DOHH2 (cell line): ENCODE data around the gene TRAF4.

Experiments
- H3F3A ChIP-seq: fragments of 200-600 bp; sonication (generic), shearing (Covaris generic); 2 replicates; pipeline ENCODE4 v1.6.0; 2016; ENCODE audit warnings: antibody characterized with exemption, mild to moderate bottlenecking; ENCODE audit not compliant: control insufficient read depth, insufficient read depth
- H3K27ac ChIP-seq: fragments of 200-600 bp; sonication (generic); 2 replicates; pipeline ENCODE4 v1.5.1; 2014; ENCODE audit warnings: low read depth, mild to moderate bottlenecking, low read length, moderate library complexity
- H3K27me3 ChIP-seq: fragments of 200-600 bp; sonication (generic); 2 replicates; pipeline ENCODE4 v1.6.1; 2014; ENCODE audit warnings: mild to moderate bottlenecking, low read length, mixed read lengths; ENCODE audit not compliant: control insufficient read depth
- H3K36me3 ChIP-seq: fragments of 200-600 bp; sonication (generic); 2 replicates; pipeline ENCODE4 v1.6.1; 2014; ENCODE audit warnings: mild to moderate bottlenecking, low read length, moderate library complexity, mixed read lengths; ENCODE audit not compliant: control insufficient read depth
- H3K4me1 ChIP-seq: fragments of 200-600 bp; sonication (generic); 2 replicates; pipeline ENCODE4 v1.6.1; 2014; ENCODE audit warnings: mild to moderate bottlenecking, low read length, mixed read lengths; ENCODE audit not compliant: control insufficient read depth
- H3K4me2 ChIP-seq: fragments of 200-600 bp; sonication (generic); 2 replicates; pipeline ENCODE4 v1.6.0; 2014; ENCODE audit warnings: mild to moderate bottlenecking, low read length, moderate library complexity
- H3K4me3 ChIP-seq: fragments of 200-600 bp; sonication (generic); 2 replicates; pipeline ENCODE4 v1.5.1; 2014; ENCODE audit warnings: mild to moderate bottlenecking, low read length, mixed read lengths
- H3K79me2 ChIP-seq: fragments of 200-600 bp; sonication (generic); 2 replicates; pipeline ENCODE4 v1.6.1; 2014; ENCODE audit warnings: mild to moderate bottlenecking, low read length, mixed read lengths; ENCODE audit not compliant: control insufficient read depth
- H3K9me2 ChIP-seq: fragments of 200-600 bp; sonication (generic); replicated peaks from 2 replicates; pipeline ENCODE4 v1.6.1; 2014; ENCODE audit warnings: mild to moderate bottlenecking, low read length, mixed read lengths; ENCODE audit not compliant: control insufficient read depth
- H3K9me3 ChIP-seq: fragments of 200-600 bp; sonication (generic); 2 replicates; pipeline ENCODE4 v1.6.1; 2014; ENCODE audit warnings: antibody characterized with exemption, low read length, mixed read lengths; ENCODE audit not compliant: control insufficient read depth, insufficient read depth
- H4K20me1 ChIP-seq: fragments of 200-600 bp; sonication (generic); 2 replicates; pipeline ENCODE4 v1.6.0; 2014; ENCODE audit warnings: low read depth, mild to moderate bottlenecking, antibody characterized with exemption, low read length, moderate library complexity; ENCODE audit not compliant: control insufficient read depth, insufficient read depth
- CTCF ChIP-seq: fragments of 200-600 bp; sonication (generic); IDR thresholded peaks from one replicate; pipeline ENCODE4 v1.5.1; 2014; ENCODE audit warnings: antibody characterized with exemption, mild to moderate bottlenecking, low read depth, low read length; ENCODE audit not compliant: poor library complexity, severe bottlenecking
- EZH2phosphoT487 ChIP-seq: fragments of 200-600 bp; sonication (generic); IDR thresholded peaks from 2 replicates; pipeline ENCODE4 v1.6.1; 2017; ENCODE audit warnings: borderline replicate concordance, mild to moderate bottlenecking, antibody characterized with exemption, low read length, moderate library complexity, mixed read lengths

Gene TRAF4

GRCh38 chr17:28700830-28701492 lies 42.9 kb upstream of the TRAF4 start:
- Histone ChIP-seq H3K4me3 (no peak overlapping the region), H4K20me1 (no peaks in the 10 kb centered on the region), H3K27me3 (no peaks in the 10 kb centered on the region), H3K4me1 (no peaks in the 10 kb centered on the region), H3K9me3 (no peaks in the 10 kb centered on the region), H3K79me2 (no peaks in the 10 kb centered on the region), H3K36me3 (peaks cover 85% of the 10 kb centered on the region), H3K9me2 (no peaks in the 10 kb centered on the region), H3F3A (no peaks in the 10 kb centered on the region), H3K27ac (no peak overlapping the region), H3K4me2 (no peak overlapping the region)
- no peak for TF ChIP-seq CTCF
- TF ChIP-seq EZH2phosphoT487, result no peak

GRCh38 chr17:28702026-28702751 lies 41.6 kb upstream of the TRAF4 start:
- no peaks in the 10 kb centered on the region for H4K20me1 ChIP-seq
- H3K79me2 ChIP-seq, result no peaks in the 10 kb centered on the region
- H3K27ac ChIP-seq, result no peak overlapping the region
- no peak overlapping the region for H3K4me2 ChIP-seq
- TF ChIP-seq CTCF, result no peak
- no peak for TF ChIP-seq EZH2phosphoT487
- no peak overlapping the region for H3K4me3 ChIP-seq
- H3F3A ChIP-seq, result peaks cover 2% of the 10 kb centered on the region; the same call in 1 of the 2 replicates
- H3K9me2 ChIP-seq, result no peaks in the 10 kb centered on the region
- peaks cover 79% of the 10 kb centered on the region for H3K36me3 ChIP-seq
- H3K4me1 ChIP-seq, result no peaks in the 10 kb centered on the region
- no peaks in the 10 kb centered on the region for H3K9me3 ChIP-seq
- H3K27me3 ChIP-seq, result no peaks in the 10 kb centered on the region

- Histone ChIP-seq H3K4me3 (no peak overlapping the region), H3K9me3 (no peaks in the 10 kb centered on the region), H3K4me1 (no peaks in the 10 kb centered on the region), H3K27ac (no peak overlapping the region), H3K9me2 (no peaks in the 10 kb centered on the region), H3F3A (peaks cover 8% of the 10 kb centered on the region), H3K27me3 (no peaks in the 10 kb centered on the region), H4K20me1 (no peaks in the 10 kb centered on the region), H3K79me2 (no peaks in the 10 kb centered on the region), H3K36me3 (peaks cover 73% of the 10 kb centered on the region), H3K4me2 (no peak overlapping the region)
- TF ChIP-seq EZH2phosphoT487, result no peak
- no peak for TF ChIP-seq CTCF
Observed at GRCh38 chr17:28702752-28703150, 41.1 kb upstream of the TRAF4 start.
